ENCODE data around the gene MAP3K5.

MAP3K5 gene

GRCh38 chr6:136749359-136749997, 42.8 kb downstream of the MAP3K5 start:
- no peak for DNase-seq (ENCODE audit: low spot score)

GRCh38 chr6:136747507-136747906, 44.8 kb downstream of the MAP3K5 start:
- no peak for DNase-seq (ENCODE audit: low spot score)

- DNase-seq (ENCODE audit: low spot score) = no peak
These were observed 47.0 kb downstream of the MAP3K5 start for GRCh38 chr6:136745300-136745699.

- no peak for DNase-seq (ENCODE audit: low spot score)
These were observed 47.4 kb downstream of the MAP3K5 start for GRCh38 chr6:136744889-136745288.

- DNase-seq (ENCODE audit: low spot score) = no peak
These were observed 50.2 kb downstream of the MAP3K5 start for GRCh38 chr6:136742125-136742524.

- no peak for DNase-seq (ENCODE audit: low spot score)
These were observed 52.0 kb downstream of the MAP3K5 start for GRCh38 chr6:136740050-136740974.

GRCh38 chr6:136739501-136739900, 52.8 kb downstream of the MAP3K5 start:
- no peak for DNase-seq (ENCODE audit: low spot score)

GRCh38 chr6:136739071-136739470, 53.2 kb downstream of the MAP3K5 start:
- DNase-seq (ENCODE audit: low spot score) = no peak

GRCh38 chr6:136738692-136739057, 53.6 kb downstream of the MAP3K5 start:
- DNase-seq (ENCODE audit: low spot score) = no peak

GRCh38 chr6:136737871-136738691, 54.2 kb downstream of the MAP3K5 start:
- no peak for DNase-seq (ENCODE audit: low spot score)

GRCh38 chr6:136737374-136737844, 54.9 kb downstream of the MAP3K5 start:
- DNase-seq (ENCODE audit: low spot score) = no peak

GRCh38 chr6:136736281-136736960, 55.9 kb downstream of the MAP3K5 start:
- DNase-seq (ENCODE audit: low spot score) = no peak

GRCh38 chr6:136734977-136735376, 57.3 kb downstream of the MAP3K5 start:
- no peak for DNase-seq (ENCODE audit: low spot score)

GRCh38 chr6:136732889-136733288, 59.4 kb downstream of the MAP3K5 start:
- no peak for DNase-seq (ENCODE audit: low spot score)

- DNase-seq (ENCODE audit: low spot score) = no peak
These were observed 62.4 kb downstream of the MAP3K5 start for GRCh38 chr6:136729832-136730231.

GRCh38 chr6:136728976-136729515, 63.2 kb downstream of the MAP3K5 start:
- DNase-seq (ENCODE audit: low spot score) = no peak

GRCh38 chr6:136728033-136728939, 64.0 kb downstream of the MAP3K5 start:
- no peak for DNase-seq (ENCODE audit: low spot score)

GRCh38 chr6:136726837-136727557, 65.3 kb downstream of the MAP3K5 start:
- DNase-seq (ENCODE audit: low spot score) = no peak

- DNase-seq (ENCODE audit: low spot score) = no peak
These were observed 67.2 kb downstream of the MAP3K5 start for GRCh38 chr6:136725124-136725523.

GRCh38 chr6:136723780-136724179, 68.5 kb downstream of the MAP3K5 start:
- DNase-seq (ENCODE audit: low spot score) = peak; percentile 9

Measured in germinal center (tissue), 1 donor.